GM23248 (cell line): ENCODE data around the gene PUM1. TPM values are rescaled to one million over a fixed set of nuclear protein-coding genes. Genes with fewer than 3 reads are reported as not detected.

Source experiments
- DNase-seq: peaks from one replicate; pipeline ENCODE4 v3.0.0-alpha.2; 2015
- H2AFZ ChIP-seq: fragments of 200-600 bp; sonication (generic); 2 replicates; pipeline ENCODE4 v1.6.1; 2016; ENCODE audit warnings: antibody characterized with exemption
- H3F3A ChIP-seq: fragments of 200-600 bp; sonication (generic); 2 replicates; pipeline ENCODE4 v1.6.1; 2016; ENCODE audit warnings: mild to moderate bottlenecking, antibody characterized with exemption, mixed run types; ENCODE audit not compliant: insufficient read depth
- H3K27ac ChIP-seq: fragments of 200-600 bp; sonication (generic); 2 replicates; pipeline ENCODE4 v1.5.1; 2016; ENCODE audit warnings: mild to moderate bottlenecking
- H3K27me3 ChIP-seq: fragments of 200-600 bp; sonication (generic); replicated peaks from 2 replicates; pipeline ENCODE4 v1.6.1; 2016; ENCODE audit warnings: mild to moderate bottlenecking; ENCODE audit not compliant: insufficient read depth
- H3K36me3 ChIP-seq: fragments of 200-600 bp; sonication (generic); 2 replicates; pipeline ENCODE4 v1.6.1; 2016; ENCODE audit warnings: low read depth, mild to moderate bottlenecking
- H3K4me1 ChIP-seq: fragments of 200-600 bp; sonication (generic); 2 replicates; pipeline ENCODE4 v1.6.1; 2016; ENCODE audit warnings: mild to moderate bottlenecking; ENCODE audit not compliant: insufficient read depth
- H3K4me2 ChIP-seq: fragments of 200-600 bp; sonication (generic); one replicate; pipeline ENCODE4 v1.6.1; 2016; ENCODE audit warnings: mild to moderate bottlenecking; ENCODE audit not compliant: unreplicated experiment
- H3K4me3 ChIP-seq: fragments of 200-600 bp; sonication (generic); 2 replicates; pipeline ENCODE4 v1.5.1; 2016; ENCODE audit warnings: mild to moderate bottlenecking
- H3K79me2 ChIP-seq: fragments of 200-600 bp; sonication (generic); 2 replicates; pipeline ENCODE4 v1.6.1; 2016; ENCODE audit warnings: mild to moderate bottlenecking; ENCODE audit not compliant: insufficient read depth
- H3K9ac ChIP-seq: fragments of 200-600 bp; sonication (generic); 2 replicates; pipeline ENCODE4 v1.6.1; 2016; ENCODE audit warnings: mild to moderate bottlenecking
- H3K9me2 ChIP-seq: fragments of 200-600 bp; sonication (generic); 2 replicates; pipeline ENCODE4 v1.6.1; 2016; ENCODE audit warnings: mixed run types, mild to moderate bottlenecking, moderate library complexity; ENCODE audit not compliant: insufficient read depth
- H3K9me3 ChIP-seq: fragments of 200-600 bp; sonication (generic); one replicate; pipeline ENCODE4 v1.6.1; 2017; ENCODE audit warnings: low read depth
- H4K20me1 ChIP-seq: fragments of 200-600 bp; sonication (generic); 2 replicates; pipeline ENCODE4 v1.6.0; 2016; ENCODE audit not compliant: insufficient read depth
- EZH2 ChIP-seq: fragments of 200-600 bp; sonication (generic); IDR thresholded peaks from 2 replicates; pipeline ENCODE4 v1.6.1; 2018; ENCODE audit warnings: antibody characterized with exemption, mild to moderate bottlenecking; ENCODE audit not compliant: insufficient read depth, poor library complexity, severe bottlenecking
- EZH2phosphoT487 ChIP-seq: fragments of 200-600 bp; sonication (generic); IDR thresholded peaks from 2 replicates; pipeline ENCODE4 v1.6.1; 2018; ENCODE audit warnings: antibody characterized with exemption, moderate library complexity, mild to moderate bottlenecking, low read depth; ENCODE audit not compliant: insufficient read depth
- whole genome bisulfite sequencing, 2 experiments: methylation state at CpG; one replicate each; pipeline ENCODE4 v1.1.6; 2015 to 2017; ENCODE audit warnings: low lambda C conversion rate in 2 of 2, low coverage in 1 of 2; ENCODE audit errors: missing lambda C conversion rate in 2 of 2; 5-methylcytosine and 5-hydroxymethylcytosine counted together
- in situ Hi-C: fragments of 300-500 bp; cut with MboI; formaldehyde crosslinking; loops from 2 replicates; pipeline ENCODE4 v1.15.0; 2020
- polyA plus RNA-seq: library from polyadenylated mRNA; unstranded; fragments of >200 nt; fragmentation: Nextera tagmentation; extraction: Ambion mirVana; gene quantifications from 2 replicates; pipeline ENCODE4 v1.2.1, GENCODE V29; 2016
- total RNA-seq: library from RNA; depleted of rRNA; stranded (reverse); fragments of >200 nt; shearing (Covaris generic); gene quantifications from 2 replicates; pipeline ENCODE4 v1.2.3, GENCODE V29; 2014; rRNA removed

Gene PUM1
- 46.3 and 63.4 TPM in 2 replicates for total RNA-seq
- 45.7 and 49.5 TPM in 2 replicates for polyA plus RNA-seq

- Histone ChIP-seq H3K27ac (peak within 1 kb of the TSS; percentile 95), H4K20me1 (peaks cover 6% of the 10 kb centered on the region; the same call in 1 of the 2 replicates), H3K9me2 (no peaks in the 10 kb centered on the region), H3K79me2 (peaks cover 49% of the 10 kb centered on the region), H3F3A (peaks cover 25% of the 10 kb centered on the region), H2AFZ (peak within 1 kb of the TSS; percentile 99), H3K27me3 (no peaks in the 10 kb centered on the region), H3K9me3 (no peaks in the 10 kb centered on the region), H3K9ac (peak within 1 kb of the TSS; percentile 99), H3K4me2 (peak within 1 kb of the TSS; percentile 87), H3K4me3 (peak within 1 kb of the TSS; percentile 94), H3K4me1 (peaks cover 19% of the 10 kb centered on the region; the same call in 1 of the 2 replicates), H3K36me3 (no peaks in the 10 kb centered on the region)
- in situ Hi-C loops: no loop called here
- 1 to 2% methylated on average over 68 to 70 of the region's 72 CpGs for WGBS, 2 experiments
- no peak for TF ChIP-seq EZH2
- TF ChIP-seq EZH2phosphoT487: no peak
- DNase-seq: peak; percentile 100
Measured at GRCh38 chr1:31065310-31066217, at the start of gene PUM1. PUM1 (minus strand) TSS chr1:31065717; CDS start chr1:31059566, 6,151 bp downstream.

GRCh38 chr1:31112266-31112935 lies 46.9 kb upstream of the PUM1 start:
- H3K27me3 ChIP-seq: no peaks in the 10 kb centered on the region
- H4K20me1 ChIP-seq: no peaks in the 10 kb centered on the region
- no peak for TF ChIP-seq EZH2
- TF ChIP-seq EZH2phosphoT487: no peak
- no peaks in the 10 kb centered on the region for H3K9me3 ChIP-seq
- H3K27ac ChIP-seq: no peak overlapping the region
- DNase-seq: no peak
- peaks cover 5% of the 10 kb centered on the region; the same call in 1 of the 2 replicates for H3F3A ChIP-seq
- WGBS, 2 experiments: 85% methylated on average over 15 of the region's 15 CpGs
- H3K9ac ChIP-seq: no peak overlapping the region
- H3K9me2 ChIP-seq: no peaks in the 10 kb centered on the region
- H3K79me2 ChIP-seq: no peaks in the 10 kb centered on the region
- H3K36me3 ChIP-seq: no peaks in the 10 kb centered on the region
- in situ Hi-C loops: no loop called here
- H3K4me2 ChIP-seq: no peak overlapping the region
- H2AFZ ChIP-seq: no peak overlapping the region
- H3K4me3 ChIP-seq: no peak overlapping the region
- H3K4me1 ChIP-seq: peaks cover 9% of the 10 kb centered on the region

- Histone ChIP-seq H3K27ac (peak overlapping the region; percentile 37), H2AFZ (peak overlapping the region; percentile 33; the same call in 1 of the 2 replicates), H3K9me3 (no peaks in the 10 kb centered on the region), H3F3A (peaks cover 5% of the 10 kb centered on the region; the same call in 1 of the 2 replicates), H3K9ac (peak overlapping the region; percentile 19; the same call in 1 of the 2 replicates), H3K9me2 (no peaks in the 10 kb centered on the region), H3K27me3 (no peaks in the 10 kb centered on the region), H3K4me3 (0 out of 2 replicates have a peak overlapping the region, but pooled peaks have one; percentile 16), H3K4me2 (peak overlapping the region; percentile 48), H3K36me3 (no peaks in the 10 kb centered on the region), H3K4me1 (peaks cover 9% of the 10 kb centered on the region), H4K20me1 (no peaks in the 10 kb centered on the region), H3K79me2 (no peaks in the 10 kb centered on the region)
- in situ Hi-C loops: no loop called here
- no peak for TF ChIP-seq EZH2
- 55 to 56% methylated on average over 8 of the region's 8 CpGs for WGBS, 2 experiments
- DNase-seq: peak; percentile 73
Measured at GRCh38 chr1:31111290-31111951, 45.9 kb upstream of the PUM1 start.

- no peak overlapping the region for H3K9ac ChIP-seq
- H3K4me1 ChIP-seq: peaks cover 9% of the 10 kb centered on the region
- H3F3A ChIP-seq: peaks cover 5% of the 10 kb centered on the region; the same call in 1 of the 2 replicates
- peak overlapping the region; percentile 37; the same call in 1 of the 2 replicates for H3K27ac ChIP-seq
- in situ Hi-C loops: no loop called here
- H3K79me2 ChIP-seq: no peaks in the 10 kb centered on the region
- no peaks in the 10 kb centered on the region for H3K9me2 ChIP-seq
- H3K4me2 ChIP-seq: no peak overlapping the region
- no peaks in the 10 kb centered on the region for H3K36me3 ChIP-seq
- WGBS, 2 experiments: 96 to 98% methylated on average over 7 of the region's 7 CpGs
- TF ChIP-seq EZH2phosphoT487 (no peak), EZH2 (no peak)
- no peak overlapping the region for H3K4me3 ChIP-seq
- H3K9me3 ChIP-seq: no peaks in the 10 kb centered on the region
- no peaks in the 10 kb centered on the region for H4K20me1 ChIP-seq
- H3K27me3 ChIP-seq: no peaks in the 10 kb centered on the region
- no peak overlapping the region for H2AFZ ChIP-seq
- no peak for DNase-seq
Measured at GRCh38 chr1:31110846-31111245, 45.3 kb upstream of the PUM1 start.
